ENCODE results near the gene ADAM17. TPM values are rescaled to one million over a fixed set of nuclear protein-coding genes. Genes with fewer than 3 reads are reported as not detected.
A peak's percentile ranks its signal among the peaks of the same experiment; 100 is the strongest.

Gene ADAM17
- total and polyA plus RNA-seq, 9 of the 15 experiments (the other 6 are each of a cell fraction or from before 2014, with no cell fraction given), result 5.8 to 30.0 (median 19.0) TPM

DNA sequence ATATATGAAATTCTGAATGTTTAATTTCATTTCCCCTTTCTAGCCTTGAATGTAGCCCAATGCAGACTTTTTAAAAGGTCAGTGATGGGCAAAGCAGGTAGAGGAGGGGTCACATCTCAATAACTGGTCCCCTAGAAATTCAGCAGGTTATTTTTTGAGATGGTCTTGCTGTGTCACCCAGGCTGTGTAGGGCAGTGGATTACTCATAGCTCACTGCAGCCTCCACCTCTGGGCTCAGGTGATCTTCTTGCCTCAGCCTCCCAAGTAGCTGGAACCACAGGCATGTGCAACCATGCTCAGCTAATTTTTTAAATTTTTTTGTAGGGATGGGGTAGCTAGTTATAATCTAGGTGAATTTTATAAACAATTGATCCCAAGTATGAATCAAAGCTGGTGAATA is 72.5 kb downstream of the ADAM17 start:
- Histone ChIP-seq H3K4me3 (no peak overlapping the region), H3K79me2 (ENCODE audit: control insufficient read depth, insufficient read depth, low read length) (no peaks in the 10 kb centered on the region), H3K27ac (ENCODE audit: extremely low read depth, low read depth, low read length) (no peak overlapping the region), H3K27me3 (ENCODE audit: control insufficient read depth in 2 of 2, insufficient read depth in 2 of 2, low read length in 2 of 2) (no peaks in the 10 kb centered on the region), H3K9me1 (ENCODE audit: control insufficient read depth, insufficient read depth, low read length) (no peaks in the 10 kb centered on the region), H2AFZ (ENCODE audit: low read depth, low read length) (no peak overlapping the region), H3K4me1 (replicated peaks in 1 of 2; ENCODE audit: control insufficient read depth in 2 of 2, insufficient read depth in 2 of 2, low read length in 2 of 2) (no peaks in the 10 kb centered on the region), H3K36me3 (ENCODE audit: control insufficient read depth, insufficient read depth, low read length) (peaks cover 35% of the 10 kb centered on the region), H3K9ac (ENCODE audit: insufficient read depth in 1 of 2, low read depth in 2 of 2, low read length in 2 of 2) (no peak overlapping the region), H3K4me2 (ENCODE audit: insufficient read depth, low read length) (no peak overlapping the region), H4K20me1 (replicated peaks; ENCODE audit: control insufficient read depth, insufficient read depth, low read length) (no peaks in the 10 kb centered on the region), H3K9me3 (replicated peaks; ENCODE audit: control insufficient read depth, insufficient read depth, low read depth, low read length) (no peaks in the 10 kb centered on the region)
- no TSS peak for BruUV-seq (replicated peaks)
- TF ChIP-seq DPF2 (IDR thresholded peaks at IDR 0.05), result no peak
- TF ChIP-seq ZSCAN29 (IDR thresholded peaks at IDR 0.05), result no peak
- ATAC-seq (peak; percentile 12; the same call in 1 of the 3 replicates), FAIRE-seq (no peak), DNase-seq (ENCODE audit: extremely low read depth in 1 of 4, low spot score in 3 of 4) (no peak)
- CTCF ChIA-PET (ENCODE audit: low intra/inter-chr PET ratio), result no interaction called here
- intact Hi-C loops (cut with micrococcal nuclease), result loop anchor here (10.0 kb wide), 1 partner anchor 292 kb away; no protein-coding TSS in a partner anchor
- in situ Hi-C loops (cut with MboI), result no loop called here
- POLR2A ChIA-PET, result interaction anchor here (1.7 to 3.9 kb wide), 3 partner anchors 10 to 34 kb away, joined by 5 to 13 read pairs (median 10); no protein-coding TSS in a partner anchor

GRCh38 chr2:9480157-9480556 is 75.5 kb downstream of the ADAM17 start:
- H3K4me2 ChIP-seq (ENCODE audit: insufficient read depth, low read length), result no peak overlapping the region
- no peak overlapping the region for H3K27ac ChIP-seq (ENCODE audit: extremely low read depth, low read depth, low read length)
- no peaks in the 10 kb centered on the region for H3K79me2 ChIP-seq (ENCODE audit: control insufficient read depth, insufficient read depth, low read length)
- H3K36me3 ChIP-seq (ENCODE audit: control insufficient read depth, insufficient read depth, low read length), result peaks cover 11% of the 10 kb centered on the region; the same call in 2 of the 3 replicates
- POLR2A ChIA-PET, result interaction anchor here (1.2 kb wide), 1 partner anchor 26 kb away, joined by 3 read pairs; no protein-coding TSS in a partner anchor
- no peaks in the 10 kb centered on the region for H3K9me1 ChIP-seq (ENCODE audit: control insufficient read depth, insufficient read depth, low read length)
- H2AFZ ChIP-seq (ENCODE audit: low read depth, low read length), result no peak overlapping the region
- CTCF ChIA-PET (ENCODE audit: low intra/inter-chr PET ratio), result no interaction called here
- no peaks in the 10 kb centered on the region; the same call in 1 of the 2 replicates for H3K9me3 ChIP-seq (replicated peaks; ENCODE audit: control insufficient read depth, insufficient read depth, low read depth, low read length)
- intact Hi-C loops (cut with micrococcal nuclease) (loop anchor here (10.0 kb wide), 1 partner anchor 295 kb away; no protein-coding TSS in a partner anchor), in situ Hi-C loops (cut with MboI) (no loop called here)
- WGBS (ENCODE audit: insufficient coverage, low coverage, missing lambda C conversion rate), result 76% methylated on average over 4 of the region's 4 CpGs
- no peak overlapping the region for H3K9ac ChIP-seq (ENCODE audit: insufficient read depth in 1 of 2, low read depth in 2 of 2, low read length in 2 of 2)
- DNase-seq (ENCODE audit: extremely low read depth in 1 of 4, low spot score in 3 of 4), result no peak
- H3K27me3 ChIP-seq (ENCODE audit: control insufficient read depth in 2 of 2, insufficient read depth in 2 of 2, low read length in 2 of 2), result no peaks in the 10 kb centered on the region
- no TSS peak for BruUV-seq (replicated peaks)
- no peak for ATAC-seq
- no peak for FAIRE-seq
- no peaks in the 10 kb centered on the region for H4K20me1 ChIP-seq (replicated peaks; ENCODE audit: control insufficient read depth, insufficient read depth, low read length)
- H3K4me1 ChIP-seq (replicated peaks in 1 of 2; ENCODE audit: control insufficient read depth in 2 of 2, insufficient read depth in 2 of 2, low read length in 2 of 2), result no peaks in the 10 kb centered on the region
- no peak overlapping the region for H3K4me3 ChIP-seq
- TF ChIP-seq RFX5 (IDR thresholded peaks at IDR 0.05; ENCODE audit: low read depth, low read length) (no peak), HSF4 (CRISPR knock-in tag; IDR thresholded peaks at IDR 0.05; ENCODE audit: borderline replicate concordance) (no peak), ZNF444 (CRISPR knock-in tag; IDR thresholded peaks at IDR 0.05) (no peak), ZNF217 (CRISPR knock-in tag; IDR thresholded peaks at IDR 0.05) (no peak), ZNF695 (CRISPR knock-in tag; IDR thresholded peaks at IDR 0.05) (no peak), NR4A1 (CRISPR knock-in tag; IDR thresholded peaks at IDR 0.05) (no peak), NR4A1 (tag; IDR thresholded peaks at IDR 0.05) (no peak), ZEB2 (IDR thresholded peaks at IDR 0.05) (no peak), ZNF354B (CRISPR knock-in tag; IDR thresholded peaks at IDR 0.05) (no peak), HOXB6 (CRISPR knock-in tag; IDR thresholded peaks at IDR 0.05; ENCODE audit: borderline replicate concordance) (no peak)
- TF ChIP-seq, protein P1, sequence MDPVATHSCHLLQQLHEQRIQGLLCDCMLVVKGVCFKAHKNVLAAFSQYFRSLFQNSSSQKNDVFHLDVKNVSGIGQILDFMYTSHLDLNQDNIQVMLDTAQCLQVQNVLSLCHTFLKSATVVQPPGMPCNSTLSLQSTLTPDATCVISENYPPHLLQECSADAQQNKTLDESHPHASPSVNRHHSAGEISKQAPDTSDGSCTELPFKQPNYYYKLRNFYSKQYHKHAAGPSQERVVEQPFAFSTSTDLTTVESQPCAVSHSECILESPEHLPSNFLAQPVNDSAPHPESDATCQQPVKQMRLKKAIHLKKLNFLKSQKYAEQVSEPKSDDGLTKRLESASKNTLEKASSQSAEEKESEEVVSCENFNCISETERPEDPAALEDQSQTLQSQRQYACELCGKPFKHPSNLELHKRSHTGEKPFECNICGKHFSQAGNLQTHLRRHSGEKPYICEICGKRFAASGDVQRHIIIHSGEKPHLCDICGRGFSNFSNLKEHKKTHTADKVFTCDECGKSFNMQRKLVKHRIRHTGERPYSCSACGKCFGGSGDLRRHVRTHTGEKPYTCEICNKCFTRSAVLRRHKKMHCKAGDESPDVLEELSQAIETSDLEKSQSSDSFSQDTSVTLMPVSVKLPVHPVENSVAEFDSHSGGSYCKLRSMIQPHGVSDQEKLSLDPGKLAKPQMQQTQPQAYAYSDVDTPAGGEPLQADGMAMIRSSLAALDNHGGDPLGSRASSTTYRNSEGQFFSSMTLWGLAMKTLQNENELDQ (CRISPR knock-in tag; IDR thresholded peaks at IDR 0.05; ENCODE audit: borderline replicate concordance), result no peak
- TF ChIP-seq, protein P2, sequence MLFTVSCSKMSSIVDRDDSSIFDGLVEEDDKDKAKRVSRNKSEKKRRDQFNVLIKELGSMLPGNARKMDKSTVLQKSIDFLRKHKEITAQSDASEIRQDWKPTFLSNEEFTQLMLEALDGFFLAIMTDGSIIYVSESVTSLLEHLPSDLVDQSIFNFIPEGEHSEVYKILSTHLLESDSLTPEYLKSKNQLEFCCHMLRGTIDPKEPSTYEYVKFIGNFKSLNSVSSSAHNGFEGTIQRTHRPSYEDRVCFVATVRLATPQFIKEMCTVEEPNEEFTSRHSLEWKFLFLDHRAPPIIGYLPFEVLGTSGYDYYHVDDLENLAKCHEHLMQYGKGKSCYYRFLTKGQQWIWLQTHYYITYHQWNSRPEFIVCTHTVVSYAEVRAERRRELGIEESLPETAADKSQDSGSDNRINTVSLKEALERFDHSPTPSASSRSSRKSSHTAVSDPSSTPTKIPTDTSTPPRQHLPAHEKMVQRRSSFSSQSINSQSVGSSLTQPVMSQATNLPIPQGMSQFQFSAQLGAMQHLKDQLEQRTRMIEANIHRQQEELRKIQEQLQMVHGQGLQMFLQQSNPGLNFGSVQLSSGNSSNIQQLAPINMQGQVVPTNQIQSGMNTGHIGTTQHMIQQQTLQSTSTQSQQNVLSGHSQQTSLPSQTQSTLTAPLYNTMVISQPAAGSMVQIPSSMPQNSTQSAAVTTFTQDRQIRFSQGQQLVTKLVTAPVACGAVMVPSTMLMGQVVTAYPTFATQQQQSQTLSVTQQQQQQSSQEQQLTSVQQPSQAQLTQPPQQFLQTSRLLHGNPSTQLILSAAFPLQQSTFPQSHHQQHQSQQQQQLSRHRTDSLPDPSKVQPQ (CRISPR knock-in tag; IDR thresholded peaks at IDR 0.05; ENCODE audit: borderline replicate concordance), result no peak
